HG03460 (cell line): Measurements from ENCODE around the gene ARHGDIA.

ENCODE experiments used
- ATAC-seq: cut with Tn5 transposase; IDR thresholded peaks from one replicate; pipeline ENCODE4 v1.9.1; 2021; ENCODE audit not compliant: unreplicated experiment

The ARHGDIA gene

DNA sequence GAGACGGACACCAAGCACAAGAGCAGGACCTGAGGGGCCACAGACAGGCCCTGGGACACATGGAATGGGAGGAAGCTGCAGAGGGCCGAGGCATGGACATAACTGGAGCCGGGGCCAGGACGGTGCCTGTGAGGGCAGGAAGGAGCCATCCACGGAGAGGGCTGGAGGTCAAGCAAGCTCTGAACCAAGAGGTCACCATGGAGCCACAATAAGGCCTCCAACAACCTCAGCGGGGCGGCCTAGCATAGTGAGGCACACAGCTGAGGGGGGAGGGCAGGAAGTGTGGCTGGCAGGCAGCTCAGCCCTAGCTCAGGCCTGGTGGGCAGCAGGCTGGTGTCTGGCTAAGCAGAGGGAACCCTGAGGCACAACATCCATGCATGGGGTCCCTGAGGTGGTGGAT lies 42.5 kb downstream of the ARHGDIA start:
- ATAC-seq = no peak

DNA sequence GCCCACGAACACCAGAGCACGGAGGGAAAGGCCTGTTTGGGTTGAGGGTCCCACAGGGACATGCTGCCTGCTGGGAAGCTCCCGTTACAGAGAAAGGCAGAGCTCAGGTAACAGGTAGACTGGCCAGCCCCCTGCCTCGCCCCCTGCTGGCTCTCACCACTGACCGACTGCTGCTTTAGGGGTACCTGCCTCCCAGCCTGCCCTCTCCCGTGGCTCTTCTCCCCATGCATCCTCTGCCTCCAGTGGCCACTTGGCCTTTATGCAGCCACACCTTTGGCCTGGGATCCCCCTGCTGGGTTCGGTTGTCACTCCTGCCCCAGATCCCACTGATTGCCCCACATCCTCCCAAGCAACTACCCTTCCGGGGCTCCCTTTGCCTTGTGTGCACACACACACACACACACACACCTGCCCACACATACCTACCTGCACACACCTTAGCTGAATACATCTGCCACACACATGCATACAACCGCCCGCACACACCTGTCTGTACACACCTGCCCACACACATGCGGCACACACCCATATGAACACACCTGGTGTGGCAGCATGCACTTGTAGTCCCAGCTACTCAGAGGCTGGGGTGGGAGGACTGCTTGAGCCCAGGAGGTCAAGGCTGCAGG lies 45.2 kb downstream of the ARHGDIA start:
- ATAC-seq = no peak

DNA sequence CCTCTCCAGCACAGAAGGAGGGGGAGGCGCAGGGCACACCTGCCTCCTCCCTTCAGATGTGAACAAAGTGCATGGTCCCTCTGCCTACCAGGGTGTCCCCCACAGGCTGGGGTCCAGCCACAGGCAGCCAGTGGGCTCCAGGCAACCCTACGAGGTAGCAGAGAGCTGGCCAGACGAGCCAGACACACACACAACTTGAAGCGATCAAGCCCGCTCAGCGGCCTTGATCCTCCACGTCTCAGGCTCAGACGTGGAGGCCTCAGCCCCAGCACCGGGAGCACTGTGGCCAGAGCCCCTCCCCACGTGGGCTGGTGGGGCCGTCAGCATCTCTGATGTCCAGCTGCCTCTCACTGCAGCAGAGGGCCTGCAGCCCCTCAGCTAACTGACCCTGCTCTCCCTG lies 46.5 kb downstream of the ARHGDIA start:
- ATAC-seq = no peak

DNA sequence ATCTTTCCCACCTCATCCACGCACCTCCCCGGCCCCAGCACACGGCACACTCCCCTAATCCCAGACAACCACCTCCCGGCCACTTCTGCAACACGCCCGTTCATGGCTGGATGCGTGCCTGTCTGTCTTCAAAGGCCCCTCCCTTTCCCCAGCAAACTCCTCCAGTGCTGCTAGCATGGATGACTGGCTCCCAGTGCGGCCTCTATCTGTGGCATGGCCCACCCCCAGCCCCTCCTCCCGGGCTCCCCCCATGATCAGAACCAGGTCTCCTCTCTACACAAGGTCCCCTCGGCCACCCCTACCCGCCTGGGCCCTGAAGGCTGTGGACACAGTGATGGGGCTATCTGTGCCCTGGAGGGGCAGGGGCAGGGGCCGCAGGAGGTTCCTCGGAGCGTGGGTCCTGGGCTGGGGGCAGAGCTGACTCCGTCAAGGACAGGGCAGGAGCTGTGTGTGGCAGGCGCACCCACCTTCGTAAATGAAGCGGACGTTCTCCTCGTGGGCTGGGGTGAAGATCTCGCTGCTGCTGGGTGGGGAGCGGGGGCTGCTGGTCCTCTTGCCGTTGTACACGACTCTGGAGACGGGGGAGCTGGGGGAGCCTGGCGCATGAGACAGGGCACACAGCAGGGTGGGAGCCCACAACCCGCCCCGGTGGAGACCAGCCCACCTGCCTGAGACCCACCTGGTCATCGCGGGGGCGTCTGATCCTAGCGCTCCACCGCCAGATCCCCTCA lies 47.2 kb downstream of the ARHGDIA start:
- ATAC-seq = no peak

DNA sequence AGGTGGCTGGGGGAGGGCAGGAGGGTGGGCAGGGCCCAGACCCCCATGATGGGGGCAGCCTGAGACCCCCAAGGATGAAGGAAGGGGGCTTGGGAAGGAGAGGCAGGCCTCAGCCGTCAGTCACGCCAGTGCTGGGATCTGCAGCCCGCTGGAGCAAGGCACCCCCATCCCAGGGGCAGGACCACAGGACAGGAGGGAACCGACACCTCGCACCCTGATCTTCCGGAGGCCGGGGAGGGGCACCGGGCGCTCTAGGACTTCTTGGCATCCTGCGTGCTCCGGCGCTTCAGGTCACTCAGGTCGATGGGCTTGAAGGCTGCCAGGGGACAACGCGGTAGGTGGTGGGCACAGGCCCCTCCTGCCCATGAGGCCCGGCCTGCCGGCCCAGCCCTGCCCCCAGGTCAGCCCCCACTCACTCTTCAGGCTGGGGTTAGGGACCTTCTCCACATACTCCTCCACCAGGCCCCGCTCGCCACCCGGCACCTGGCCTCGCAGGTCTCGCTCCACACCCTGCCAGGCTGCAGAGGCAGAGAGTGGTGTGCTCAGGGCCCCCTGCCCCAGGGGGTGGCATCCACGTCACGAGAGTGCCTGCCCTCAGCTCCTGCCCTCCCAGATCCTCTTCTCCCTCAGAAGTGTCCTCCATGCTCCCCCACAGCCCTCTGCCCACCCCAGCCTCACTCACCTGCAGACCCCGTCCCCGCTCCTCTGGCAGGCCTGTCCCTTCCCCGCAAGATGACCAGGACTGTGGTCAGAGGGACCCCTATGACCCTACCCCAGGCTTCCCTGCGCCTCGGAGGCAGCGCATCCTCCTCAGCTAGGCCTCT lies 47.9 kb downstream of the ARHGDIA start:
- no peak for ATAC-seq

- ATAC-seq = no peak
Observed at GRCh38 chr17:81822312-81822637, 48.9 kb downstream of the ARHGDIA start.

- ATAC-seq = no peak
Observed at GRCh38 chr17:81821603-81822311, 49.4 kb downstream of the ARHGDIA start.

DNA sequence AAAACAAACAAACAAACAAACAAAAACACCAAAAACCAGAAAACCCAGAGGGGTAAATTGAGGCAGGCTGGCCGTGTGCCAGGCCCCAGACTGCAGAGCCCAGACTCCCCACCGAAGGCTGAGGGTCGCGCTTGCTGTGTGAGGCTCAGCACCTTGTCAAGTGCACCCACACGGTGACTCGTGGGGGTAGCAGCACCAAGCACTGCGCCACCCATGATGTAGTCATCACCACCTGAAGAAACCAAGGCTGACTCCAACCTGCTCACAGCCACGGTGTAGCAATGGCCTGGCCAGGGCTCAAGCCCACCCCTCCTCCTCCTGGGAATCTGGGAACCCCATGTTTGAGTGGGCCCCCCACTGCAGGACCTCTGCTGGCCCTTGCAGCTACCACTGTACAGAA lies 50.0 kb downstream of the ARHGDIA start:
- no peak for ATAC-seq

DNA sequence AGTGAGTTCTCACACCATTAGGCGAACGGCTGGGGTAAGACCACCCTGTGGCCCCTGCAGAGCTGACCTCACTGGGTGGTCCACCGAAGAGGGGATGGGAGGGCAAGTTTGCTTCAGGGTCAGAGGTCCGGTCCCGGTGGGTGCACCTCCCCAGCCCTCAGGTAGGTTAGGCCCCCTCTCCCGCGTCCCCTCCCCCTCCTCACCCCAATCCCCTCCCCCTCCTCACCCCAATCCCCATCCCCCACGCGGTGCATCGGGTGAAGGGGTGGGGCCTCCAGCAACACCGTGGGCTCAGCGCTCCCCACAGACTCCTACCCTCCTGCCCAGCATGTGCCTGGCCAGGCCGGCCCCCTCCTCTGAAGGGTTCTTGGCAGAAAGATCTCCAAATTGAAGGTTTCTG lies 51.4 kb downstream of the ARHGDIA start:
- no peak for ATAC-seq

DNA sequence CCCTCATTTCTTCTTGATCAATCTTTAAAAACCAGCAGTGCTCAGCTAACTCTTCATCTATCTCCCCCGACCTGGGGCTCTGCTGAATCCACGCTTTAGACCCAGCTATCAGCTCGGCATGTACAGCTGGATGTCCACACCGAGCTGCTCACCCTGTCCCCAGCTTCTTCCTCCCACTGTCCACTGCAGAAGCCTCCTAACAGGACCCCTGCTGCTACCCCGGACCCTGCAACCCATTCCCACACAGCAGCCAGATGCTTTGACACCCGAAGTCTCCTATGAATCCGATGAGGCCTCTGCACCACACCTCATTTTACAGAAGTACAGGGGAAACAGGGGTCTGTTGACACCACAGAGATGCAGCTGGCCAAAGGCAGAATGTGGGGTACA lies 53.4 kb downstream of the ARHGDIA start:
- no peak for ATAC-seq
